T-helper 1 cell treated with Interleukin-12 subunit alpha and Interleukin-12 subunit beta and Interleukin-4 antibody, amounts not matched to agents 30 ng/mL and 1 ng/mL, for 36 hours (primary cell): ENCODE results near the gene ABCA13. TPM values are rescaled to one million over a fixed set of nuclear protein-coding genes. Genes with fewer than 3 reads are reported as not detected.

Experiments used
- intact Hi-C: fragments of 100-400 bp; cut with micrococcal nuclease; formaldehyde crosslinking; loops from one replicate; pipeline ENCODE4 v1.15.1; 2024
- total RNA-seq: library from RNA; stranded (reverse); gene quantifications from 2 replicates; pipeline ENCODE4 v1.2.3, GENCODE V29; 2022

Gene ABCA13
- total RNA-seq, 1 donor from 2014 or later = 0.05 TPM

GRCh38 chr7:48244864-48245271 is 73.6 kb downstream of the ABCA13 start:
- intact Hi-C loops = no loop called here

DNA sequence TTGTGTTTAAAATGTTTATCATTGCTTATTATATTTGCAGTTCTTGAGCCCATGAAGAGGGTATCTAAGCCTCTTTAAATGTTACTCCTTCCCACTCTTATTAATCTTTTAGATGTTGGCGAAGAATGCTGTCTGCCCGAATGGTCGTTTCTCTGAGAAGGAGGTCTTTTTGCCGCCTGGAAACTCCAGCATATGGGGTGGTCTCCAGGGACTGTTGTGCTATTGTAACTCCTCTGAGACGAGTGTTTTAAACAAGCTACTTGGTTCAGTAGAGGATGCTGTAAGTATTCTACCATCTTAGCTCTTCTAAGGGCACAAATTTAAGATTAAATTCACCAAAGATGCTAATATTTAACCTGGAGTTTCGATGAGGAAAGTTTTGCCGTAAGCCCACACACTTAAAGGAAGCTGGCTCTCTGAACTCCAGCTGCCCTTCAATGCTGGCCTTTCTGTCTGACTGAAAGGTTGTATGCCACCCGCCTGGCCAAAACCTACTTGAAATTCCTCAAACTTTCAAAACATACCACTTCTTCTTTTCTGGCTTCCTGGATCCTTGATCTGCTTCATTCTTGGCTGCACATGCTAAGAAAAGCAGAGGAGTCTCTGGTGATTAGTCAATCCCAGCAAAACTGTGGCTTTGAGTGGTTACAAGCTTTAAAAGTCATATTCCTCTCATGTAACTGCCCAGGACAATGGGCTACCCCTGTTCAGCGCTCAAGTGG is 74.7 kb downstream of the ABCA13 start:
- intact Hi-C loops = no loop called here

- intact Hi-C loops = no loop called here
Observed at GRCh38 chr7:48249166-48249565, 77.9 kb downstream of the ABCA13 start.

- intact Hi-C loops = no loop called here
Observed at GRCh38 chr7:48250441-48250951, 79.2 kb downstream of the ABCA13 start.

GRCh38 chr7:48251766-48252165 is 80.5 kb downstream of the ABCA13 start:
- intact Hi-C loops = no loop called here

GRCh38 chr7:48252995-48253394 is 81.7 kb downstream of the ABCA13 start:
- intact Hi-C loops = no loop called here

DNA sequence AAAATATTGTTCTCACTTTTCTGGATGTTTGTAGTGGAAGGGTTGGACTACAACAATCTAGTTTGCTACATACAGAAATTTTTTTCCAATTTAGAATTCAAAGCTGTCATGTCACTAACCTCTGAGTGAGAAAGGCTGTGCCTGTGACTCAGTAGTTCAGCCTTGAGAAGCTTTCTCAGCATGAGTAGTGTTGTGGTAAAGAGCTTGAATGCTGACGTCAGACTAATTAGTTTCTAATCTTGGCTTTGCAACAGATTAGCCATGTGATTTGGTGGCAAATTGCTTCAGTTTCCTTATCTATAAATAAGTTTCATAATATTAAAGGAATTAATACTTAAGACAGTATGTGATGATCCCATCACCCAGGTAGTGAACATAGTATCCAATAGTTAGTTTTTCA is 83.8 kb downstream of the ABCA13 start:
- intact Hi-C loops = no loop called here

DNA sequence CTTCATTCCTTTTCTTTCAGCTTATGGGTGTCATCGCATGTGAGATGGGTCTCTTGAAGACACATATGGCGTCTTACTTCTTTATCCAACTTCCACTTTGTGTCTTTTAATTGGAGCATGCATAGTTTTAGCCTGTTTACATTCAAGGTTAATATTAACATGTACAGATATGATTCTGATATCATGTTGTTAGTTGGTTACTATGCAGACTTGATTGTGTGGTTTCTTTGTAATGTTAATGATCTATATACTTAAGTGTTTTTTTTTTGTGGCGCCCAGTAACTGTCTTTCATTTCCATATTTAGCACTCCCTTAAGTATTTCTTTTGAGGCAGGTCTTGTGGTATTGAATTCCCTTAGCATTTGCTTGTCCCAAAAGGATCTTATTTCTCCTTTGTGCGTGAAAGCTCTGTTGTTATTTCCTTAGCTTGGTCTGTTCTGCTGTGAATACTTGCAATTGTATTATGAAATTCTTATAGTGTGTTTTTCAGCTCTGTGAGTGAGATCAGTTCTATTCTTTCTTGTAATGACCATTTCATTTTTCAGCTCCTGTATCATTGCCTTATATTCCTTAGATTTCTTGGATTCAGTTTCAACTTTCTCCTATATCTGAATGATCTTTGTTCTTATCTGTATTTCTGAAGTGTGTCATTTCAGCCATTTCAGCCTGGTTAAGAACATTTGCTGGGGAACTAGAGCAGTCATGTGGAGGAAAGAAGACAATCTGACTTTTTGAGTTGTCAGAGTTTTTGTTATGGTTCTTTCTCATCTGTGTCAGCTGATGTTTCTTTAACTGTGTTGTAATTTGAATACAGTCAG is 88.4 kb downstream of the ABCA13 start:
- intact Hi-C loops = no loop called here

DNA sequence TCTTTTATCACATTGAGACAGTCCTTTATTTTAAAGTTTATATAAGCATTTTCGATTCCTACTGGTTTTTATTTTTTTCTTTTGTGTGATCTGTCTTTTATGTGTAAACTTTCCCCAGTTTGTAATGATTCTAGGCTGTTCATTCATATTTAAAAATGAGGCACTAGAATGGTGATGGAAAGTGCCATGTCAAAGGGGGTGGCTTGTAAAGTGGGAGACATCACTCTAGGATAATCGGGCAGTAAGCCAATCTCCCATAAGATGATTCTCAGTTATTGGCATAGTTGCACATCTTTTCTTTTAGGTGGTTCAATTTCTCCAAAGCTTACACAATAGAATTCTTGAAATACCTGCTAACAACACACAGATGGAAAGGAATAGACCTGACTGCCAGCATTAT is 90.4 kb downstream of the ABCA13 start:
- intact Hi-C loops = no loop called here

DNA sequence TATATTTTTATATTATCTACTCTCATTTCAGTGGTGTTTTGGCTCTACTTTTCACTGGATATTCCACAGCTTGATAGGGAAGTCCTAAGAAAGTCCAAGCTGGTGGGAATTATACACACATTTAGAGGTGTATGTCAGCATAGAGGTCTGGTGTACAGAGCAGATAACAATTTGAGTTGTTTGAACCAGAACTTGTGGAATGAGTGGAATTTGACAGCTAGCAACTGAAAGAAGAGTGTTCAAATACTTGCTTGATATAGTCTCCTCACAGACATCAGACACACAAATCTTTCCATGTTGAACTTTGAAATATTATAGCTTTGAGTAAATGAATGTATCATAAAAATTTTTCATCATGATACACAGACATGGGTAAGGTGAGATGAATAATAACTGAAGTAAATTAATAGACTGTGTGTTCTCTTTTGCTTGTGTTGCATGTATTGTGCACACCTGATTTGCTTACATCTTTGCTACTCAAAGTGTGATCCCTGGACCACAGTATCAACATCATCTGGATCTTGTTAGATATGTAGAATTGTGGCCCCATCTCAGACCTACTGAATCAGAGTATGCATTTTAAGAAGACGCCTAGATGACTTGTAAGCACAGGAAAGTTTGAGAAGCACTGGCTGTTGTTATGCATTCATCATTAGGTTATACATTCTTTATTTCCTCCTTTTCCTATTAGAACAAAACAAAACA is 91.5 kb downstream of the ABCA13 start:
- intact Hi-C loops = no loop called here

- intact Hi-C loops = no loop called here
Observed at GRCh38 chr7:48263311-48263650, 92.0 kb downstream of the ABCA13 start.

DNA sequence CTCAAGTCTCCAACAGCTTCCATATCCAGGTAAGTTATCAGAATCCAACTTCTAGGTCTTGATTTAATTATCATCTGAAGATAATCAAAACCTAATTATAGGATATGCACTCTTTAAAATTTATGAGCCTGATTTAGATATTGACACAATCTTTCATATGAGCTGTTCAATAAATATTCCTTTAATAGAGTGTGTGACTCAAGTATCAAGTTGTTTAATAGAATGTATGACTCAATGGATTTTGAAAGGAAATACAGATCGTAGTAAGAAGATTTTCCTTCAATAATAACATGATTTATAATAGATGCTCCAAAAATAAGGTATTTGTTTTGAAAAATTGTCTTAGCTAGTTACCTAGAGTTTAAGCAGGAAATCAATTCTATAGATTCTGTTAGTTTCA is 97.8 kb downstream of the ABCA13 start:
- intact Hi-C loops = no loop called here

GRCh38 chr7:48274662-48275061 is 103.4 kb downstream of the ABCA13 start:
- intact Hi-C loops = no loop called here

GRCh38 chr7:48279420-48279819 is 108.2 kb downstream of the ABCA13 start:
- intact Hi-C loops = no loop called here

DNA sequence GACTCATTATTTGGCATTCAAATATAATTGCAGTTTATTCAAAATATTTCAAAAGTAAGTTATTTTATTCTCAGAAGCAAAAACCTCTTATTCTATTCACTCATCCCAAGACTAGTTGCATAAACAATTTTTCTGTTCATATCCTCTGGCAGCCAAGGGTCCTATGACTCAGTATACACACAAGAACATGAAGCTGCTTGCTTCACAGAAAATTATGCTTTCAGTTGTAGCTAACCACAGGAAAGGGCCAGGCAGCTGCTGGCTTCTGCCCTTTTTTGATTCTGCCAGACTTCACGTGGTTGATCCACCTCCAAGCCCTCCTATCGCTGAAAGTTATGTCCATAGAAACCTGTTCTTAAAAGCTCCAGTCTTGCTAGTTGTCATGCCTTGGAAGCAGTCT is 108.8 kb downstream of the ABCA13 start:
- intact Hi-C loops = no loop called here

DNA sequence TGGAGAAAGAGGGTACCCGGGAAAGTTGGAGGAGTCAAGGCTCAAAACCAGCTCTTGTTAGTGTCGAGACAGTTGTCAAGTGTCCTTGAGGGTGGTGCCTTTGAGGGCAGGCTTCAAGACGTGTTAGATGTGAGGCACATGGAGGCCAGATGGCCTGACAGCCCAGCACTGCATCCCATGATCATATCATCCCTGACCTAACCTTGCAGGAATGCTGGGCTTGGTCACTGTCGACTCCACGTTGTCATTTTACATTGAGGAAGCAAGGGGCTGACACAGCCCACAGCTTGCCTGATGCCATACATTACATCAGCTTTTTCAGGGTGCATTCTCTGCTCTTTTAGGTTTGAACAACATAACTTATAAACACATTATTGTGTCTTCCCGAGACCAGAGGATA is 114.1 kb downstream of the ABCA13 start:
- intact Hi-C loops = no loop called here

DNA sequence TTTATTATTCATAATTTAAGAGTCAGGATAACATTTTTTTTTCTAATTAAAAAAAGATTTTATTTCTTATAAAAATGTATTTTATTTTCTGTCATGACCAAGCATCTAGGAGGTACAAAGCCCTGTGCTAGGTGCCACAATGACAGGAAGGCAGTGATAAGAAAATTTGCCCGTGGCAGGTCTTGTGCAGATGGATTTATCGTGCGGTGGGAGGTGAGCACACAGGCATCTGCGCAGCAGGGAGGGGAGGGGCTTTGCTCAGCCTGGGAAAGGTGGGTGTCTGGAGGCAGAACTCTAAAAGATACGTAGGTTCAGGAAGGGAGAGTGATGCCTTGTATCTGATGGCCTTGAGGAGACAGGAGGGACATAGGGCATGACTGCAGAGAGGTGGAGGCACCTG is 115.6 kb downstream of the ABCA13 start:
- intact Hi-C loops = no loop called here

DNA sequence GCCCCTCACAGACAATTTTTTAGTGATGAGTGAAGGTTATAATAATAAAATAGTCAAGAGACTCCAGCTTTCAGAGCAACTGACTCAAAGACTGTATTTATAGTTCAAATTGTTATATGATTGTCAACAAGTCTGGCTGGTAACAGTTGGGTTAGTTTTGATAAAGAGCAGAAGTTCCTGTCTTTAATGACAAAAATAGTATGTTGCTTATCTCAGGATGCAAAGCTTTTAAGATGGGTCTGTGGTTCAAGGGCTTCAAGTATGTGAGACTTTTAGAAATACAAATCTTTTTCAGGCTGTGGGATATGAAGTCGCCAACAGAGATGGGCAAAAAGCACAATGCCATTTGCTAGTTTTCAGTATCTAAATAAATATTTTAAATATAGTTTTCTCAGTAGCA is 118.4 kb downstream of the ABCA13 start:
- intact Hi-C loops = no loop called here

- intact Hi-C loops = no loop called here
Observed at GRCh38 chr7:48292949-48293348, 121.7 kb downstream of the ABCA13 start.

DNA sequence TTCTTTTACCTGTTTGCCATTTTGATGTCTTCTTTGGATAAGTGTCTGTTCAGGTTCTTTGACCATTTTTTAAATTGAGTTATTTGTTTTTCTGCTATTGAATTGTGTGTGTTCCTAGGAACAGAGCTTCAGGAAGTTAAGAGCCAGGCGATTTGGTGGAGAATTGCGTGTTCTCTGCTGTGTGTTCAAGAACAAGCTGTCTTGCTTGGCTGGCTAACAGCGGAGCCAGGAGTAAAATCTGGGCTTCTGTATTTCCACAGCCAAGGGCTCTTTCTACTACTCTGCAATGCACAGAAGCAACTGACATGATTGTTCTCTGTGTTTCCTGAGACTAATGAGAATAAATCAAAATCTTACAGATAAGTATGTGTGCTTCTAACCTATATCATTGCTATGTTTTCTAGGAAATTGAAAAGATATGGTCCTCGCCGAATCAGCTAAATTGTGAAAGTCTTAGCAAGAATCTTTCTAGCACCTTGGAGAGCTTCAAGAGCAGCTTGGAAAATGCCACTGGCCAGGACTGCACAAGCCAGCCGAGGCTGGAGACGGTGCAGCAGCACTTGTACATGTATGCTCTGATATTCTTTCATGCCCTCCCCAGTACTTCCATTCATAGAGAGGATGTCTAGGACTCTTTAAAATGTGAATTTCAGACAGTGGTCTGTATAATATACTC is 124.2 kb downstream of the ABCA13 start:
- intact Hi-C loops = loop anchor here (5.0 kb wide), 1 partner anchor 348 kb away; the partner anchor contains the start of gene PKD1L1

DNA sequence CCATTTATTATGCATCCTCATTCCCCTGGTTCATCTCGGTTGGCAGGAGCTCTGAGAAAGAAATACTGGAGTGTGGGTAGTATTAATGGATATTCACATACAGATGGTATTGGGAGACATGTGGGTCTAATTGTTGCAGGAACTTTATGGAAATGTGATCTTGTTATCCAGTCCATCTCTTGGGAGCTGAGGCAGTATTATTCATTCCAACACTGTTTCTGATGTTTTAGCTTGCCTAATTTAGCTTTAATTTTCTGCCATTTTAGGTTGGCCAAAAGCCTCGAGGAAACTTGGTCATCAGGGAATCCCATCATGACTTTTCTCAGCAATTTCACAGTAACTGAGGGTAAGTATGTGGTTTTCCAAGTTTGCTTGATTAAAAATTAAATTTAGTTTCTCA is 125.7 kb downstream of the ABCA13 start:
- intact Hi-C loops = loop anchor here (5.0 kb wide), 1 partner anchor 350 kb away; the partner anchor contains the start of gene PKD1L1
